K562 (cell line): ENCODE data around the gene NAA38. TPM values are rescaled to one million over a fixed set of nuclear protein-coding genes. Genes with fewer than 3 reads are reported as not detected.

ENCODE experiments used
- BRD4 ChIP-seq: fragments of 200-600 bp; sonication (generic); IDR thresholded peaks from 2 replicates; pipeline ENCODE4 v1.6.1; 2017; ENCODE audit warnings: inconsistent platforms
- CBX3 ChIP-seq, 2 experiments: IDR thresholded peaks; 1 replicate in 1 of 2; 2 replicates in 1 of 2; pipeline ENCODE4 v1.6.1; 2012; ENCODE audit warnings: inconsistent platforms in 2 of 2, low read length in 2 of 2, borderline replicate concordance in 1 of 2, control low read depth in 1 of 2
- CC2D1A ChIP-seq: fragments of 450-650 bp; IDR thresholded peaks from 2 replicates; pipeline ENCODE4 v1.6.1; 2017; ENCODE audit warnings: mild to moderate bottlenecking
- CEBPG ChIP-seq, 3 experiments: fragments of 200-800 bp in 1 of 3; sonication (Bioruptor generic) in 1 of 3; sonication (generic) in 1 of 3; formaldehyde crosslinking in 1 of 3; IDR thresholded peaks in 2 of 3; conservative IDR thresholded peaks in 1 of 3; 2 replicates each; pipeline versions ENCODE4 v1.6.1 to v1.8.0; 2016 to 2022; ENCODE audit warnings: missing compliant biosample characterization in 2 of 3, missing genetic modification characterization in 2 of 3, mild to moderate bottlenecking in 1 of 3, missing genetic modification reagents in 1 of 3
- CREM ChIP-seq: IDR thresholded peaks from 2 replicates; pipeline ENCODE4 v1.6.1; 2014; ENCODE audit warnings: antibody characterized with exemption, low read depth
- CXXC5 ChIP-seq: fragments of 250-450 bp; sonication (Bioruptor Pico); IDR thresholded peaks from 2 replicates; pipeline ENCODE4 v1.8.0; 2022; ENCODE audit warnings: inconsistent platforms, mild to moderate bottlenecking, moderate library complexity
- MAZ ChIP-seq, 2 experiments: fragments of 450-650 bp in 1 of 2; sonication (generic) in 1 of 2; formaldehyde crosslinking; IDR thresholded peaks in 1 of 2; conservative IDR thresholded peaks in 1 of 2; 2 replicates each; pipeline versions ENCODE4 v1.4.0 to v1.5.0; 2020; ENCODE audit warnings: mild to moderate bottlenecking in 1 of 2, missing genetic modification reagents in 1 of 2
- NFYB ChIP-seq: IDR thresholded peaks from 2 replicates; pipeline ENCODE4 v1.6.1; 2011; ENCODE audit warnings: mild to moderate bottlenecking, moderate library complexity; ENCODE audit not compliant: insufficient read length; ENCODE audit errors: extremely low read depth
- PPARD ChIP-seq: fragments of 250-450 bp; sonication (Bioruptor Pico); IDR thresholded peaks from 2 replicates; pipeline ENCODE4 v1.8.0; 2022; ENCODE audit warnings: inconsistent platforms, mild to moderate bottlenecking, moderate library complexity
- RBM22 ChIP-seq: fragments of 200-400 bp; formaldehyde crosslinking; IDR thresholded peaks from 2 replicates; pipeline ENCODE4 v1.6.1; 2018; ENCODE audit warnings: low read length, low read depth; ENCODE audit not compliant: poor library complexity, severe bottlenecking
- SMC3 ChIP-seq: conservative IDR thresholded peaks from 2 replicates; pipeline ENCODE4 v1.6.1; 2011; ENCODE audit warnings: low read depth, low read length, improper control_type of control experiment; ENCODE audit not compliant: insufficient read depth
- polyA plus RNA-seq, 8 experiments: library from polyadenylated mRNA; depleted of rRNA in 4 of 8; stranded (reverse) in 5 of 8; unstranded in 3 of 8; fragments of >200 nt; fragmentation: Nextera tagmentation in 2 of 8; fragmentation: Illumina TruSeq in 1 of 8; extraction: Ambion mirVana in 2 of 8; extraction: Trizol in 1 of 8; gene quantifications; 2 replicates each; pipeline versions ENCODE4 v1.2.1 to v1.2.3, GENCODE V29; 2011 to 2014; ENCODE audit warnings: inconsistent platforms in 1 of 8, missing spikeins in 1 of 8
- total RNA-seq, 7 experiments: library from RNA; depleted of rRNA in 6 of 7; stranded (reverse); fragments of >200 nt in 6 of 7; fragmentation: Illumina TruSeq in 2 of 7; extraction: Trizol in 2 of 7; gene quantifications; 2 replicates each; pipeline versions ENCODE4 v1.2.1 to v1.2.3, GENCODE V29; 2011 to 2021; ENCODE audit warnings: low replicate concordance in 1 of 7
- TF ChIP-seq, protein P1 (sequence below): sonication (generic); formaldehyde crosslinking; IDR thresholded peaks from 2 replicates; pipeline ENCODE4 v1.8.1; 2023; ENCODE audit warnings: mild to moderate bottlenecking, missing genetic modification reagents
- TF ChIP-seq, protein P2 (sequence below): fragments of 450-650 bp; IDR thresholded peaks from 2 replicates; pipeline ENCODE4 v1.6.1; 2016; ENCODE audit warnings: mild to moderate bottlenecking
- TF ChIP-seq, protein P3 (sequence below): IDR thresholded peaks from 2 replicates; pipeline ENCODE4 v1.6.1; 2011; ENCODE audit warnings: borderline replicate concordance, low read depth, mild to moderate bottlenecking, moderate library complexity, low read length; ENCODE audit not compliant: insufficient read depth, poor library complexity, severe bottlenecking
- TF ChIP-seq, protein P4 (sequence below), 2 experiments: fragments of 450-650 bp; IDR thresholded peaks; 2 replicates each; pipeline ENCODE4 v1.6.1; 2016

NAA38 gene
- total and polyA plus RNA-seq, 9 of the 15 experiments (the other 6 are each of a cell fraction or from before 2014, with no cell fraction given), result 16.4 to 99.8 (median 57.3) TPM

DNA sequence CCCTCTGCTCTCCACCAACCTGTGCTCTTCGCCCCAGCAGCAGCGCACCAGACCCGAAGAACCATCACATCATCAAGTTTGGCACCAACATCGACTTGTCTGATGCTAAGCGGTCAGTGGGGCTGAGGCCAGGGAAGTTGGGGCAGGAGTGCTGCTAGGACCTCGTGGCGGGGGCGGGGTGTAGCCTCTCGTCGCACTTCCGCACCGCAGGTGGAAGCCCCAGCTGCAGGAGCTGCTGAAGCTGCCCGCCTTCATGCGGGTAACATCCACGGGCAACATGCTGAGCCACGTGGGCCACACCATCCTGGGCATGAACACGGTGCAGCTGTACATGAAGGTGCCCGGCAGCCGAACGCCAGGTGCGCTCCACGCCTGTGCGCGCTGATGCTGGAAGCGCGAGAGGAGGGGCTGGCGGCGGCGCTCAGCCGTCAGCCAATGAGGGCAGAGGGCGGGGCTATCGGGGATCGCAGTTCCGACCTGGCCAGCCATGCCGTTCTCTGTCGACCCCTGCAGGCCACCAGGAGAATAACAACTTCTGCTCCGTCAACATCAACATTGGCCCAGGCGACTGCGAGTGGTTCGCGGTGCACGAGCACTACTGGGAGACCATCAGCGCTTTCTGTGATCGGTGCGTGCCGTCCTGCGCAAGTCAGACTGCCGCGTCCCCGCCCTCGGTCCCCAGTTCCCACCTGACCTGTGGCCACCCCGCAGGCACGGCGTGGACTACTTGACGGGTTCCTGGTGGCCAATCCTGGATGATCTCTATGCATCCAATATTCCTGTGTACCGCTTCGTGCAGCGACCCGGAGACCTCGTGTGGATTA, 5.7 kb downstream of the NAA38 start (continued):
- TF ChIP-seq MAZ (CRISPR knock-in tag; conservative IDR thresholded peaks at IDR 0.05 in 1 of 2, IDR thresholded peaks at IDR 0.05 in 1 of 2), result 0 out of 4 replicates have a peak, but pooled peaks of 1 of the 2 experiments have one; percentile 16
- peak; percentile 76 for TF ChIP-seq CC2D1A
- TF ChIP-seq, protein P1, sequence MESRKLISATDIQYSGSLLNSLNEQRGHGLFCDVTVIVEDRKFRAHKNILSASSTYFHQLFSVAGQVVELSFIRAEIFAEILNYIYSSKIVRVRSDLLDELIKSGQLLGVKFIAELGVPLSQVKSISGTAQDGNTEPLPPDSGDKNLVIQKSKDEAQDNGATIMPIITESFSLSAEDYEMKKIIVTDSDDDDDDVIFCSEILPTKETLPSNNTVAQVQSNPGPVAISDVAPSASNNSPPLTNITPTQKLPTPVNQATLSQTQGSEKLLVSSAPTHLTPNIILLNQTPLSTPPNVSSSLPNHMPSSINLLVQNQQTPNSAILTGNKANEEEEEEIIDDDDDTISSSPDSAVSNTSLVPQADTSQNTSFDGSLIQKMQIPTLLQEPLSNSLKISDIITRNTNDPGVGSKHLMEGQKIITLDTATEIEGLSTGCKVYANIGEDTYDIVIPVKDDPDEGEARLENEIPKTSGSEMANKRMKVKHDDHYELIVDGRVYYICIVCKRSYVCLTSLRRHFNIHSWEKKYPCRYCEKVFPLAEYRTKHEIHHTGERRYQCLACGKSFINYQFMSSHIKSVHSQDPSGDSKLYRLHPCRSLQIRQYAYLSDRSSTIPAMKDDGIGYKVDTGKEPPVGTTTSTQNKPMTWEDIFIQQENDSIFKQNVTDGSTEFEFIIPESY (CRISPR knock-in tag), result peak; percentile 100
- TF ChIP-seq NFYB, result peak; percentile 69
- TF ChIP-seq CXXC5 (CRISPR knock-in tag), result 0 out of 2 replicates have a peak, but pooled peaks have one; percentile 31
- TF ChIP-seq CREM, result 0 out of 2 replicates have a peak, but pooled peaks have one; percentile 23
- no peak for TF ChIP-seq CEBPG (CRISPR knock-in tag; IDR thresholded peaks at IDR 0.05)
- no peak for TF ChIP-seq CEBPG (tag; conservative IDR thresholded peaks at IDR 0.05 in 1 of 2, IDR thresholded peaks at IDR 0.05 in 1 of 2)
- no peak for TF ChIP-seq PPARD (CRISPR knock-in tag)
- no peak for TF ChIP-seq BRD4
- peak; percentile 29; the same call in 1 of the 2 replicates for TF ChIP-seq SMC3
- TF ChIP-seq, protein P2, sequence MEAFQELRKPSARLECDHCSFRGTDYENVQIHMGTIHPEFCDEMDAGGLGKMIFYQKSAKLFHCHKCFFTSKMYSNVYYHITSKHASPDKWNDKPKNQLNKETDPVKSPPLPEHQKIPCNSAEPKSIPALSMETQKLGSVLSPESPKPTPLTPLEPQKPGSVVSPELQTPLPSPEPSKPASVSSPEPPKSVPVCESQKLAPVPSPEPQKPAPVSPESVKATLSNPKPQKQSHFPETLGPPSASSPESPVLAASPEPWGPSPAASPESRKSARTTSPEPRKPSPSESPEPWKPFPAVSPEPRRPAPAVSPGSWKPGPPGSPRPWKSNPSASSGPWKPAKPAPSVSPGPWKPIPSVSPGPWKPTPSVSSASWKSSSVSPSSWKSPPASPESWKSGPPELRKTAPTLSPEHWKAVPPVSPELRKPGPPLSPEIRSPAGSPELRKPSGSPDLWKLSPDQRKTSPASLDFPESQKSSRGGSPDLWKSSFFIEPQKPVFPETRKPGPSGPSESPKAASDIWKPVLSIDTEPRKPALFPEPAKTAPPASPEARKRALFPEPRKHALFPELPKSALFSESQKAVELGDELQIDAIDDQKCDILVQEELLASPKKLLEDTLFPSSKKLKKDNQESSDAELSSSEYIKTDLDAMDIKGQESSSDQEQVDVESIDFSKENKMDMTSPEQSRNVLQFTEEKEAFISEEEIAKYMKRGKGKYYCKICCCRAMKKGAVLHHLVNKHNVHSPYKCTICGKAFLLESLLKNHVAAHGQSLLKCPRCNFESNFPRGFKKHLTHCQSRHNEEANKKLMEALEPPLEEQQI, result peak; percentile 95; the same call in 1 of the 2 replicates
- TF ChIP-seq RBM22, result peak; percentile 17
- peak in 1 of 2 experiments; percentile 68; a peak in 1 of 3 replicates for TF ChIP-seq CBX3 (IDR thresholded peaks at IDR 0.05; ENCODE audit: borderline replicate concordance in 1 of 2, low read length in 2 of 2)
- TF ChIP-seq, protein P3, sequence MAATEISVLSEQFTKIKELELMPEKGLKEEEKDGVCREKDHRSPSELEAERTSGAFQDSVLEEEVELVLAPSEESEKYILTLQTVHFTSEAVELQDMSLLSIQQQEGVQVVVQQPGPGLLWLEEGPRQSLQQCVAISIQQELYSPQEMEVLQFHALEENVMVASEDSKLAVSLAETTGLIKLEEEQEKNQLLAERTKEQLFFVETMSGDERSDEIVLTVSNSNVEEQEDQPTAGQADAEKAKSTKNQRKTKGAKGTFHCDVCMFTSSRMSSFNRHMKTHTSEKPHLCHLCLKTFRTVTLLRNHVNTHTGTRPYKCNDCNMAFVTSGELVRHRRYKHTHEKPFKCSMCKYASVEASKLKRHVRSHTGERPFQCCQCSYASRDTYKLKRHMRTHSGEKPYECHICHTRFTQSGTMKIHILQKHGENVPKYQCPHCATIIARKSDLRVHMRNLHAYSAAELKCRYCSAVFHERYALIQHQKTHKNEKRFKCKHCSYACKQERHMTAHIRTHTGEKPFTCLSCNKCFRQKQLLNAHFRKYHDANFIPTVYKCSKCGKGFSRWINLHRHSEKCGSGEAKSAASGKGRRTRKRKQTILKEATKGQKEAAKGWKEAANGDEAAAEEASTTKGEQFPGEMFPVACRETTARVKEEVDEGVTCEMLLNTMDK, result peak; percentile 5
- TF ChIP-seq, protein P4, sequence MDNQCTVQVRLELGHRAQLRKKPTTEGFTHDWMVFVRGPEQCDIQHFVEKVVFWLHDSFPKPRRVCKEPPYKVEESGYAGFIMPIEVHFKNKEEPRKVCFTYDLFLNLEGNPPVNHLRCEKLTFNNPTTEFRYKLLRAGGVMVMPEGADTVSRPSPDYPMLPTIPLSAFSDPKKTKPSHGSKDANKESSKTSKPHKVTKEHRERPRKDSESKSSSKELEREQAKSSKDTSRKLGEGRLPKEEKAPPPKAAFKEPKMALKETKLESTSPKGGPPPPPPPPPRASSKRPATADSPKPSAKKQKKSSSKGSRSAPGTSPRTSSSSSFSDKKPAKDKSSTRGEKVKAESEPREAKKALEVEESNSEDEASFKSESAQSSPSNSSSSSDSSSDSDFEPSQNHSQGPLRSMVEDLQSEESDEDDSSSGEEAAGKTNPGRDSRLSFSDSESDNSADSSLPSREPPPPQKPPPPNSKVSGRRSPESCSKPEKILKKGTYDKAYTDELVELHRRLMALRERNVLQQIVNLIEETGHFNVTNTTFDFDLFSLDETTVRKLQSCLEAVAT (IDR thresholded peaks at IDR 0.05), result peak in 1 of 2 experiments; percentile 90; a peak in 2 of 4 replicates
